Measurements from ENCODE around the gene CAMSAP3. TPM values are rescaled to one million over a fixed set of nuclear protein-coding genes. Genes with fewer than 3 reads are reported as not detected.

The CAMSAP3 gene
- polyA plus RNA-seq, 1 donor from 2014 or later = 0.44 TPM

DNA sequence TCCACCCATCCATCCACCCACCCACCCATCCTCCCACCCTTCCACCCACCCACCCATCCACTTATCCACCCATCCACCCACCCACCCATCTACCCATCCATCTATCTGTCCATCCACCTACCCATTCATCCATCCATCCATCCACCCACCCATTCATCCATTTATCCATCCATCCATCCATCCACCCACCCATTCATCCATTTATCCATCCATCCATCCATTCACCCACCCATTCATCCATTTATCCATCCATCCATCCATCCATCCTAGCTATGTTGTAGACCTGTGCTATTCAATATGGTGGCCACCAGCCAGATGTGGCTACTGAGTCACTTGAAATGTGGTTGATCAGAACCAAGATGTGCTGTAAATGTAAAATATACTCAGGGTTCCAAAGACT is 5.1 kb downstream of the CAMSAP3 start:
- Mint-ChIP-seq H3K4me3 (no peak overlapping the region), H3K4me1 (peaks cover 0 to 3% (median 2%) of the 10 kb centered on the region in 3 donors), H3K27me3 (peaks cover 21% of the 10 kb centered on the region), H3K27ac (no peak overlapping the region), H3K9me3 (peaks cover 0 to 2% (median 0%) of the 10 kb centered on the region in 3 donors), H3K36me3 (peaks cover under 1% of the 10 kb centered on the region)

DNA sequence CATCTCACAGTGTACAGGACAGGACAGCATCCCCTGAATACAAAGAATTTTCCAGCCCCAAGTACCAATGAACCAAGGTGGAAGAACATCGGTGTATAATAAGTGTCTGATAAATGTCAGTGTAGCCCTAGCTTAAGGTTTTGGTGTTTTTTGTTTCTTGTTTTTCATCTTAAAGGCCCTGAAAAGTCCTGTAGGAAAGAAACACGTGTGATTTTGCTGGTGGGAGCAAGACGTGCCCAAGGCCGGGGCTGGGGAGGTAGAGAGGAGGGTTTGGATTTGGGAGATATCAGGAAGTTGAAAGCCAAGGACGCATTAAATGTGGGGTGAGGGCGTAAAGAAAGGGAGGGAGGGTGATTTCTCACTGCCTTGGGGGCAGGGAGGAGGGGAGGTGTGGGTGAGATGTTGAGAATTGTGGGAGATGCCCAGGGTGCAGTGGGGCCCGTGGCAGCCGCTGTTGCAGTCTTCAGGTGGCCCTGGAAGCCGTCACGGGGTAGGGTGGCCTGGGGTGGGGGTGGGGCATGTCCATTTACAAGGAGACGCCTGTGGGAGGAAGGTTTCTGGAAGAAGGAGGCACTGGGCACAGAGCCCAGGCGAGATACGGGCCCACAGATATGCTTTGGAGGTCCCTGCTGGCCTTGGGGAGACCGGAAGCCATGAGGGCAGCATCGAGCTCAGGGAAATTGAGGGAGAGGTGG is 6.7 kb downstream of the CAMSAP3 start:
- H3K27ac Mint-ChIP-seq = no peak overlapping the region
- H3K27me3 Mint-ChIP-seq = peaks cover 17% of the 10 kb centered on the region
- no peak overlapping the region for H3K4me3 Mint-ChIP-seq
- H3K9me3 Mint-ChIP-seq = peaks cover 0 to 2% (median 0%) of the 10 kb centered on the region in 3 donors
- H3K36me3 Mint-ChIP-seq = peaks cover 2% of the 10 kb centered on the region
- H3K4me1 Mint-ChIP-seq = peaks cover 0 to 2% (median 0%) of the 10 kb centered on the region in 3 donors

DNA sequence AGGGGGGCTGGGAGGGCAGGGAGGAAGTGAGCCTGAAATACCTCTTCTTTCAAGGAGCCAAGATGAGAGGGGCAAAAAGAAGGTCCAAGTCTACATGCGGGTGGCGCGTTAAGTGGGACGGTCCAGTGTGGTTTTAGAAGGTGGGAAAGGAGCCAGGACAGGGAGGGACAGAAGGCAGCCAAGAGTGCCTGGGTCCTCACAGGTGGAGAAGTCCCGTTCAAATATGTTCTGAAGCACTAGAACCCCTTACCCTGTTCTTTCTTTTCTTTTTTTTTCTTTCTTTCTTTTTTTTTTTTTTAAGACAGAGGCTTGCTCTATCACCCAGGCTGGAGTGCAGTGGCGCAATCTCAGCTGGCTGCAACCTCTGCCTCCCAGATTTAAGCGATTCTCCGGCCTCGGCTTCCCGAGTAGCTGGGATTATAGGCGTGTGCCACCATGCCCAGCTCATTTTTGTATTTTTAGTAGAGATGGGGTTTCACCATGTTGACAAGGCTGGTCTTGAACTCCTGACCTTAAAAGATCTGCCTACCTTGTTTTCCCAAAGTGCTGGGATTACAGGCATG is 7.4 kb downstream of the CAMSAP3 start:
- no peak overlapping the region for H3K4me3 Mint-ChIP-seq
- peaks cover 2% of the 10 kb centered on the region for H3K36me3 Mint-ChIP-seq
- H3K27ac Mint-ChIP-seq = no peak overlapping the region
- H3K4me1 Mint-ChIP-seq = peaks cover 0 to 2% (median 0%) of the 10 kb centered on the region in 3 donors
- peaks cover 0 to 2% (median 0%) of the 10 kb centered on the region in 3 donors for H3K9me3 Mint-ChIP-seq
- peaks cover 12% of the 10 kb centered on the region for H3K27me3 Mint-ChIP-seq

- Mint-ChIP-seq H3K9me3 (peaks cover 0 to 4% (median 0%) of the 10 kb centered on the region in 3 donors), H3K4me3 (no peak overlapping the region), H3K36me3 (peaks cover 2% of the 10 kb centered on the region), H3K4me1 (peaks cover 0 to 2% (median 0%) of the 10 kb centered on the region in 3 donors), H3K27ac (no peak overlapping the region), H3K27me3 (peaks cover 6% of the 10 kb centered on the region)
Measured at GRCh38 chr19:7603919-7604318, 8.3 kb downstream of the CAMSAP3 start.

DNA sequence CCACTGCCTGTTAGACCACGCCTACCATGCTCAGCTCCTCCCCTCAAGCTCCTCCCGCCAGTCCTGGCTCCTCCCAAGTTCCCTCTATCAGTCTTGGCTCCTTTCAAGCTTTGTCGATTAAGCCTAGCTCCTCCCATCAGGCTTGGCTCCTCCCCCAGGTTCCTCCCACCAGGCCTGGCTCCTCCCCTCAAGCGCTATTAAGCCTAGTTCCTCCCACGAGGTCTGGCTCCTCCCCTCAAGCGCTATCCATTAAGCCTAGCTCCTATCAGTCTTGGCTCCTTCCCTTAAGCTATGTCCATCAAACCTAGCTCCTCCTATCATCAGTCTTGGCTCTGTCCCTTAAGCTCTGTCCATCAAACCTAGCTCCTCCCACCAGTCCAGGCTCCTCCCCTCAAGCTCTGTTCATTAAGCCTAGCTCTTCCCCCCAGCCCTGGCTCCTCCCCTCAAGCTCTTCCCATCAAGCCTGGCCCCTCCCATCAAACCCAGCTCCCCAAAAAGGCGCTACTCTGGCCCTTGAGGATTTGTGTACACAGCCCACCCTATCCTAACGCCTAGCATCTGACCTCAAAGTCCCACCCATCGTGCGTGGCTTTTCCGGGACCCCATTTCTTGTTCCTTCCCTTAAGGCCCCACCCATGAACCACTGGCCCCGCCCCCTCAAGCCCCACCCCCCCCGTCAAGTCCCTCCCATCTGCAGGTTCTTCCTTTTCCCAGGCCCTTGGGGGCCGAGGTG is 10.0 kb downstream of the CAMSAP3 start:
- H3K9me3 Mint-ChIP-seq = peaks cover 0 to 4% (median 0%) of the 10 kb centered on the region in 3 donors
- no peak overlapping the region for H3K4me3 Mint-ChIP-seq
- peaks cover 6% of the 10 kb centered on the region for H3K27me3 Mint-ChIP-seq
- H3K36me3 Mint-ChIP-seq = peaks cover 2% of the 10 kb centered on the region
- no peak overlapping the region for H3K27ac Mint-ChIP-seq
- peaks cover 0 to 2% (median 0%) of the 10 kb centered on the region in 3 donors for H3K4me1 Mint-ChIP-seq

- H3K4me3 Mint-ChIP-seq = no peak overlapping the region
Measured at GRCh38 chr19:7606289-7606688, 10.6 kb downstream of the CAMSAP3 start.

DNA sequence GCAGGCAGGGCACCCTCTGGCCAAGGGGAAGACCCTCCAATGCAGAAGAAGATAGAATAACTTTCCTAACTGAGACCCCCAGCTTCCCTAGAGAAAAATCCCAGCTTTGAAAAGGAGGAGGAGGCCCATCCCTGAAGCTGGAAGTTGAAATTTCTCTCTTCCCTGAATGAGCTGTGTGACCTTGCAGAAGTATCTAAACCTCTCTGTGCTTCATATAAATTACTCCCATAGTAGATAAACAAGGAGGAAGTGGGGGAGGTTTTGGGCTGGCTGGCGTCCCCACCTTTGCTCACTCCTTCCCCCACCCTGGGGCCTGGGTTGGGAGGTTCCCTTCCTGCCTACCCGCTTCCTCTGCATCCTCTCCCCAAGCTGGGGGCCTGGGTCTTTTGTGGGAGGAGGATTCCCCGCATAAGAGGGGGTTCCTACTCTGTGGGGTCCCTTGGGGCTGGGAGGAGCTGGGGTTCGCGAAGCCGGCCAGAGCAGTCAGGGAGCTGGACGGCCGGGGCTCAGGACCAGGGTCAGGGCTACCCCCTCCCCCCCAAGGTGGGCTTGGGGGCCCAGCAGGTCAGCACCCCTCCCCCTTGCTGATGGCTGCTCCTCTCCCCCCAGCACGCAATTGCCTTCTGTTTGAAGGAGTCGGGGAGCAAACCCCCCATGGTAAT is 11.7 kb downstream of the CAMSAP3 start:
- no peak overlapping the region for H3K4me3 Mint-ChIP-seq
- H3K9me3 Mint-ChIP-seq = peaks cover 0 to 4% (median 0%) of the 10 kb centered on the region in 3 donors
- peaks cover 2% of the 10 kb centered on the region for H3K36me3 Mint-ChIP-seq
- H3K27ac Mint-ChIP-seq = no peak overlapping the region
- peaks cover 0 to 2% (median 0%) of the 10 kb centered on the region in 3 donors for H3K4me1 Mint-ChIP-seq
- H3K27me3 Mint-ChIP-seq = peaks cover 4% of the 10 kb centered on the region

More at GRCh38 chr19:7606289-7606688, 10.6 kb downstream of the CAMSAP3 start:
- Mint-ChIP-seq H3K4me1 (peaks cover 0 to 2% (median 0%) of the 10 kb centered on the region in 3 donors), H3K36me3 (peaks cover 2% of the 10 kb centered on the region), H3K27me3 (peaks cover 6% of the 10 kb centered on the region), H3K27ac (no peak overlapping the region), H3K9me3 (peaks cover 0 to 4% (median 0%) of the 10 kb centered on the region in 3 donors)

- H3K36me3 Mint-ChIP-seq = peaks cover 2% of the 10 kb centered on the region
- H3K27ac Mint-ChIP-seq = no peak overlapping the region
- H3K4me3 Mint-ChIP-seq = no peak overlapping the region
Measured at GRCh38 chr19:7607874-7608560, 12.4 kb downstream of the CAMSAP3 start.

GRCh38 chr19:7610491-7611240 is 15.0 kb downstream of the CAMSAP3 start:
- Mint-ChIP-seq H3K27ac (no peak overlapping the region), H3K36me3 (peaks cover 2% of the 10 kb centered on the region), H3K4me3 (no peak overlapping the region), H3K9me3 (peaks cover 0 to 2% (median 0%) of the 10 kb centered on the region in 3 donors), H3K4me1 (peaks cover 0 to 3% (median 0%) of the 10 kb centered on the region in 3 donors), H3K27me3 (no peaks in the 10 kb centered on the region)

More at GRCh38 chr19:7607874-7608560, 12.4 kb downstream of the CAMSAP3 start:
- Mint-ChIP-seq H3K9me3 (peaks cover 0 to 4% (median 0%) of the 10 kb centered on the region in 3 donors), H3K4me1 (peaks cover 0 to 2% (median 0%) of the 10 kb centered on the region in 3 donors), H3K27me3 (peaks cover 4% of the 10 kb centered on the region)

DNA sequence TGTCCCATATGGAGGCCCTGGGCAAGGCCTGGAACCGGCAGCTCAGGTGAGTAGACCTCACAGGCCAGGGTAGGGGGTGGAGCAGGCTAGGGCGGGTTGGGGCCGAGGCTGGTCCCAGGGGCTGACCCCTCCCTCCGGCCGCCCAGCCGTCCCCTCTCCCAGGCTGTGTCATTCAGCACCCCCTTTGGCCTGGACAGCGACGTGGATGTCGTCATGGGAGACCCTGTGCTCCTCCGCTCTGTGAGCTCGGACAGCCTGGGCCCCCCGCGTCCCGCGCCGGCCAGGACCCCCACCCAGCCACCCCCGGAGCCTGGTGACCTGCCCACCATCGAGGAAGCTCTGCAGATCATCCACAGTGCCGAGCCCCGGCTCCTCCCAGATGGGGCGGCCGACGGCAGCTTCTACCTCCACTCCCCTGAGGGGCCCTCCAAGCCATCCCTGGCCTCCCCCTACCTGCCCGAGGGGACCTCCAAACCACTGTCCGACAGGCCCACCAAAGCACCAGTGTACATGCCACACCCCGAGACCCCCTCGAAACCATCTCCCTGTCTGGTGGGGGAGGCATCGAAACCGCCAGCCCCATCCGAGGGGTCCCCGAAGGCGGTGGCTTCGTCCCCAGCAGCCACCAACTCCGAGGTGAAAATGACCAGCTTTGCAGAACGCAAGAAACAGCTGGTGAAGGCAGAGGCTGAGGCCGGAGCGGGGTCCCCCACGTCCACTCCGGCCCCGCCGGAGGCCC is 16.0 kb downstream of the CAMSAP3 start:
- Mint-ChIP-seq H3K27me3 (no peaks in the 10 kb centered on the region), H3K36me3 (no peaks in the 10 kb centered on the region), H3K9me3 (peaks cover 0 to 2% (median 0%) of the 10 kb centered on the region in 3 donors), H3K4me1 (peaks cover 0 to 3% (median 0%) of the 10 kb centered on the region in 3 donors), H3K4me3 (no peak overlapping the region), H3K27ac (no peak overlapping the region)

DNA sequence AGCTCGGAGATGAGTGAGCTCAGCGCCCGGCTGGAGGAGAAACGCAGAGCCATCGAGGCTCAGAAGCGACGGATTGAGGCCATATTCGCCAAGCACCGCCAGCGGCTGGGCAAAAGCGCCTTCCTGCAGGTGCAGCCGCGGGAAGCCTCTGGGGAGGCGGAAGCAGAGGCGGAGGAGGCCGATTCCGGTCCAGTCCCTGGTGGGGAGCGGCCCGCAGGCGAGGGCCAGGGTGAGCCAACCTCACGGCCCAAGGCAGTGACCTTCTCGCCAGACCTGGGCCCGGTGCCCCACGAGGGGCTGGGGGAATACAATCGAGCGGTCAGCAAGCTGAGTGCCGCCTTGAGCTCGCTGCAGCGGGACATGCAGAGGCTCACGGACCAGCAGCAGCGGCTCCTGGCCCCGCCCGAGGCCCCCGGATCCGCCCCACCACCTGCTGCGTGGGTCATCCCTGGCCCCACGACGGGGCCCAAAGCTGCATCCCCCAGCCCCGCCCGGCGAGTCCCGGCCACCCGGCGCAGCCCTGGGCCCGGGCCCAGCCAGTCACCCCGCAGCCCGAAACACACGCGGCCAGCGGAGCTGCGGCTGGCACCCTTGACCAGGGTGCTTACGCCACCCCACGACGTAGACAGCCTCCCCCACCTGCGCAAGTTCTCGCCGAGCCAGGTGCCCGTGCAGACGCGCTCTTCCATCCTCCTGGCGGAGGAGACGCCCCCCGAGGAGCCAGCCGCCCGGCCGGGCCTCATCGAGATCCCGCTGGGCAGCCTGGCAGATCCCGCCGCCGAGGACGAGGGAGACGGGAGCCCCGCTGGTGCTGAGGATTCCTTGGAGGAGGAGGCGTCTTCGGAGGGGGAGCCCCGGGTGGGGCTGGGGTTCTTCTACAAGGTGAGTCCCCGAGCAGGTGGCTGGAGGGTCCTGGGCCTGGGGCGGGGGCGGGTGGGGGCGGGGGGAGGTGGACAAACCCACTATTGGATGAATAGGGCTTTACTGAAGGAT is 16.9 kb downstream of the CAMSAP3 start:
- peaks cover 0 to 2% (median 0%) of the 10 kb centered on the region in 3 donors for H3K9me3 Mint-ChIP-seq
- H3K27ac Mint-ChIP-seq = no peak overlapping the region
- no peak overlapping the region for H3K4me3 Mint-ChIP-seq
- no peaks in the 10 kb centered on the region for H3K27me3 Mint-ChIP-seq
- no peaks in the 10 kb centered on the region for H3K36me3 Mint-ChIP-seq
- H3K4me1 Mint-ChIP-seq = peaks cover 0 to 3% (median 0%) of the 10 kb centered on the region in 3 donors
